NB4 (cell line): Measurements from ENCODE around the gene ABHD18.
"Not testable (repeated sequence)": the region's sequence is repeated elsewhere in the genome, so short reads cannot be mapped to it uniquely, and the experiment has no call there.

Experiments used
- CTCF ChIP-seq: IDR thresholded peaks from one replicate; pipeline ENCODE4 v1.5.1; 2012; ENCODE audit warnings: low read depth, low read length
- MAX ChIP-seq: IDR thresholded peaks from 2 replicates; pipeline ENCODE4 v1.6.1; 2011; ENCODE audit warnings: low read depth, low read length
- POLR2A ChIP-seq: IDR thresholded peaks from 2 replicates; pipeline ENCODE4 v1.6.1; 2011; ENCODE audit warnings: mild to moderate bottlenecking; ENCODE audit not compliant: insufficient read length; ENCODE audit errors: extremely low read depth

- not testable (repeated sequence) for TF ChIP-seq CTCF, POLR2A, MAX
Observed at GRCh38 chr4:127925720-127926119, 39.5 kb upstream of the ABHD18 start.
